22Rv1 (cell line): Measurements from ENCODE around the gene NIPBL.

Source experiments
- CTCF ChIP-seq: fragments of 450-650 bp; IDR thresholded peaks from 2 replicates; pipeline ENCODE4 v1.5.1; 2017; ENCODE audit warnings: mild to moderate bottlenecking
- ZFX ChIP-seq: fragments of 450-650 bp; IDR thresholded peaks from 2 replicates; pipeline ENCODE4 v1.6.1; 2017; ENCODE audit warnings: antibody characterized with exemption, borderline replicate concordance

GRCh38 chr5:37064442-37064841 lies 187.9 kb downstream of the NIPBL start:
- TF ChIP-seq CTCF, result no peak
- no peak for TF ChIP-seq ZFX
